HCT116 (cell line): Measurements from ENCODE around the gene VPS33A.

ENCODE experiments used
- EZH2phosphoT487 ChIP-seq: fragments of 200-600 bp; IDR thresholded peaks from 2 replicates; pipeline ENCODE4 v1.6.1; 2018; ENCODE audit warnings: antibody characterized with exemption, borderline replicate concordance
- JUND ChIP-seq: IDR thresholded peaks from 2 replicates; pipeline ENCODE4 v1.6.1; 2012
- POLR2A ChIP-seq: IDR thresholded peaks from 2 replicates; pipeline ENCODE4 v1.7.0; 2011; ENCODE audit warnings: borderline replicate concordance; ENCODE audit not compliant: insufficient read depth, insufficient read length; ENCODE audit errors: extremely low read depth
- POLR2AphosphoS5 ChIP-seq: IDR thresholded peaks from 2 replicates; pipeline ENCODE4 v1.6.1; 2011; ENCODE audit warnings: mild to moderate bottlenecking, low read depth, low read length, moderate library complexity
- SIN3A ChIP-seq: IDR thresholded peaks from 2 replicates; pipeline ENCODE4 v1.6.1; 2012; ENCODE audit warnings: low read depth
- SP1 ChIP-seq: IDR thresholded peaks from 2 replicates; pipeline ENCODE4 v1.6.1; 2012; ENCODE audit warnings: low read depth
- YY1 ChIP-seq: IDR thresholded peaks from 2 replicates; pipeline ENCODE4 v1.6.1; 2011; ENCODE audit warnings: low read length, low read depth, moderate library complexity, mild to moderate bottlenecking; ENCODE audit not compliant: insufficient replicate concordance; ENCODE audit errors: extremely low read depth
- ZFX ChIP-seq: fragments of 450-650 bp; IDR thresholded peaks from 2 replicates; pipeline ENCODE4 v1.6.1; 2017
- TF ChIP-seq, protein P1 (sequence below): IDR thresholded peaks from 2 replicates; pipeline ENCODE4 v1.6.1; 2012; ENCODE audit warnings: low read depth
- TF ChIP-seq, protein P2 (sequence below), 3 experiments: fragments of 200-600 bp in 1 of 3; sonication (generic) in 1 of 3; IDR thresholded peaks in 2 of 3; conservative IDR thresholded peaks in 1 of 3; 2 replicates each; pipeline ENCODE4 v1.5.1; 2012 to 2017; ENCODE audit warnings: low read depth in 2 of 3, low read length in 2 of 3, antibody characterized with exemption in 1 of 3, borderline replicate concordance in 1 of 3, control low read depth in 1 of 3, mild to moderate bottlenecking in 1 of 3, mixed read lengths in 1 of 3, mixed run types in 1 of 3, moderate library complexity in 1 of 3; ENCODE audit not compliant: insufficient read depth in 1 of 3
- TF ChIP-seq, protein P3 (sequence below): IDR thresholded peaks from 2 replicates; pipeline ENCODE4 v1.6.1; 2011; ENCODE audit warnings: mild to moderate bottlenecking, low read length, moderate library complexity; ENCODE audit not compliant: insufficient replicate concordance; ENCODE audit errors: extremely low read depth

DNA sequence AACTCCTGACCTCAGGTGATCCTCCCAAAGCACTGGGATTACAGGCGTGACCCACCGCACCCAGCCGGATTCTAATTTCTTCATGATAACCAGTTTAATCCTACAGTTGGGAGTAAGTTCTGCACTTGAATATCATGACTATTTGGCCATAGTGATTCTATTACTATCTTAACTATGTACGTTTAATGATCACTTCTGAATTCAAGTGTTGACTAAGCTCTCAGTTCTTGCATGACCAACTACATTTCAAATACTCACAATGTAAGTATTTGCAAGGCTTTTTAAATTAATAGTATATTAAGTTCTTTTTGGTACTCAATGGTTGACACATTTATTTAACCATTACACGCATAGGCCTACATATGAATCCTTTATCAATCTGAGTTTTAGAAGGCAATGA is 17.4 kb upstream of the VPS33A start:
- TF ChIP-seq, protein P1, sequence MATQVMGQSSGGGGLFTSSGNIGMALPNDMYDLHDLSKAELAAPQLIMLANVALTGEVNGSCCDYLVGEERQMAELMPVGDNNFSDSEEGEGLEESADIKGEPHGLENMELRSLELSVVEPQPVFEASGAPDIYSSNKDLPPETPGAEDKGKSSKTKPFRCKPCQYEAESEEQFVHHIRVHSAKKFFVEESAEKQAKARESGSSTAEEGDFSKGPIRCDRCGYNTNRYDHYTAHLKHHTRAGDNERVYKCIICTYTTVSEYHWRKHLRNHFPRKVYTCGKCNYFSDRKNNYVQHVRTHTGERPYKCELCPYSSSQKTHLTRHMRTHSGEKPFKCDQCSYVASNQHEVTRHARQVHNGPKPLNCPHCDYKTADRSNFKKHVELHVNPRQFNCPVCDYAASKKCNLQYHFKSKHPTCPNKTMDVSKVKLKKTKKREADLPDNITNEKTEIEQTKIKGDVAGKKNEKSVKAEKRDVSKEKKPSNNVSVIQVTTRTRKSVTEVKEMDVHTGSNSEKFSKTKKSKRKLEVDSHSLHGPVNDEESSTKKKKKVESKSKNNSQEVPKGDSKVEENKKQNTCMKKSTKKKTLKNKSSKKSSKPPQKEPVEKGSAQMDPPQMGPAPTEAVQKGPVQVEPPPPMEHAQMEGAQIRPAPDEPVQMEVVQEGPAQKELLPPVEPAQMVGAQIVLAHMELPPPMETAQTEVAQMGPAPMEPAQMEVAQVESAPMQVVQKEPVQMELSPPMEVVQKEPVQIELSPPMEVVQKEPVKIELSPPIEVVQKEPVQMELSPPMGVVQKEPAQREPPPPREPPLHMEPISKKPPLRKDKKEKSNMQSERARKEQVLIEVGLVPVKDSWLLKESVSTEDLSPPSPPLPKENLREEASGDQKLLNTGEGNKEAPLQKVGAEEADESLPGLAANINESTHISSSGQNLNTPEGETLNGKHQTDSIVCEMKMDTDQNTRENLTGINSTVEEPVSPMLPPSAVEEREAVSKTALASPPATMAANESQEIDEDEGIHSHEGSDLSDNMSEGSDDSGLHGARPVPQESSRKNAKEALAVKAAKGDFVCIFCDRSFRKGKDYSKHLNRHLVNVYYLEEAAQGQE = no peak
- TF ChIP-seq, protein P2, sequence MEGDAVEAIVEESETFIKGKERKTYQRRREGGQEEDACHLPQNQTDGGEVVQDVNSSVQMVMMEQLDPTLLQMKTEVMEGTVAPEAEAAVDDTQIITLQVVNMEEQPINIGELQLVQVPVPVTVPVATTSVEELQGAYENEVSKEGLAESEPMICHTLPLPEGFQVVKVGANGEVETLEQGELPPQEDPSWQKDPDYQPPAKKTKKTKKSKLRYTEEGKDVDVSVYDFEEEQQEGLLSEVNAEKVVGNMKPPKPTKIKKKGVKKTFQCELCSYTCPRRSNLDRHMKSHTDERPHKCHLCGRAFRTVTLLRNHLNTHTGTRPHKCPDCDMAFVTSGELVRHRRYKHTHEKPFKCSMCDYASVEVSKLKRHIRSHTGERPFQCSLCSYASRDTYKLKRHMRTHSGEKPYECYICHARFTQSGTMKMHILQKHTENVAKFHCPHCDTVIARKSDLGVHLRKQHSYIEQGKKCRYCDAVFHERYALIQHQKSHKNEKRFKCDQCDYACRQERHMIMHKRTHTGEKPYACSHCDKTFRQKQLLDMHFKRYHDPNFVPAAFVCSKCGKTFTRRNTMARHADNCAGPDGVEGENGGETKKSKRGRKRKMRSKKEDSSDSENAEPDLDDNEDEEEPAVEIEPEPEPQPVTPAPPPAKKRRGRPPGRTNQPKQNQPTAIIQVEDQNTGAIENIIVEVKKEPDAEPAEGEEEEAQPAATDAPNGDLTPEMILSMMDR (IDR thresholded peaks at IDR 0.05 in 2 of 3, conservative IDR thresholded peaks at IDR 0.05 in 1 of 3; ENCODE audit: borderline replicate concordance in 1 of 3, insufficient read depth in 1 of 3, low read depth in 2 of 3, low read length in 2 of 3) = no peak
- no peak for TF ChIP-seq POLR2AphosphoS5
- TF ChIP-seq ZFX = no peak
- no peak for TF ChIP-seq POLR2A
- no peak for TF ChIP-seq EZH2phosphoT487
- TF ChIP-seq, protein P3, sequence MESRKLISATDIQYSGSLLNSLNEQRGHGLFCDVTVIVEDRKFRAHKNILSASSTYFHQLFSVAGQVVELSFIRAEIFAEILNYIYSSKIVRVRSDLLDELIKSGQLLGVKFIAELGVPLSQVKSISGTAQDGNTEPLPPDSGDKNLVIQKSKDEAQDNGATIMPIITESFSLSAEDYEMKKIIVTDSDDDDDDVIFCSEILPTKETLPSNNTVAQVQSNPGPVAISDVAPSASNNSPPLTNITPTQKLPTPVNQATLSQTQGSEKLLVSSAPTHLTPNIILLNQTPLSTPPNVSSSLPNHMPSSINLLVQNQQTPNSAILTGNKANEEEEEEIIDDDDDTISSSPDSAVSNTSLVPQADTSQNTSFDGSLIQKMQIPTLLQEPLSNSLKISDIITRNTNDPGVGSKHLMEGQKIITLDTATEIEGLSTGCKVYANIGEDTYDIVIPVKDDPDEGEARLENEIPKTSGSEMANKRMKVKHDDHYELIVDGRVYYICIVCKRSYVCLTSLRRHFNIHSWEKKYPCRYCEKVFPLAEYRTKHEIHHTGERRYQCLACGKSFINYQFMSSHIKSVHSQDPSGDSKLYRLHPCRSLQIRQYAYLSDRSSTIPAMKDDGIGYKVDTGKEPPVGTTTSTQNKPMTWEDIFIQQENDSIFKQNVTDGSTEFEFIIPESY = no peak
- TF ChIP-seq SIN3A = no peak
- no peak for TF ChIP-seq SP1
- TF ChIP-seq YY1 = no peak
- TF ChIP-seq JUND = no peak
